Renal cortical epithelial cell (primary cell): ENCODE results near the gene DLAT. TPM values are rescaled to one million over a fixed set of nuclear protein-coding genes. Genes with fewer than 3 reads are reported as not detected.
A peak's percentile ranks its signal among the peaks of the same experiment; 100 is the strongest.
"Not testable (repeated sequence)": the region's sequence is repeated elsewhere in the genome, so short reads cannot be mapped to it uniquely, and the experiment has no call there.

Experiments used
- DNase-seq: peaks from one replicate; pipeline ENCODE4 v3.0.0-alpha.2; 2011; ENCODE audit warnings: low read depth
- total RNA-seq: library from RNA; depleted of rRNA; stranded (reverse); fragments of >200 nt; gene quantifications from 2 replicates; pipeline ENCODE4 v1.2.3, GENCODE V29; 2014

Gene DLAT
- total RNA-seq, 1 donor from 2014 or later, result 41.0 TPM

DNA sequence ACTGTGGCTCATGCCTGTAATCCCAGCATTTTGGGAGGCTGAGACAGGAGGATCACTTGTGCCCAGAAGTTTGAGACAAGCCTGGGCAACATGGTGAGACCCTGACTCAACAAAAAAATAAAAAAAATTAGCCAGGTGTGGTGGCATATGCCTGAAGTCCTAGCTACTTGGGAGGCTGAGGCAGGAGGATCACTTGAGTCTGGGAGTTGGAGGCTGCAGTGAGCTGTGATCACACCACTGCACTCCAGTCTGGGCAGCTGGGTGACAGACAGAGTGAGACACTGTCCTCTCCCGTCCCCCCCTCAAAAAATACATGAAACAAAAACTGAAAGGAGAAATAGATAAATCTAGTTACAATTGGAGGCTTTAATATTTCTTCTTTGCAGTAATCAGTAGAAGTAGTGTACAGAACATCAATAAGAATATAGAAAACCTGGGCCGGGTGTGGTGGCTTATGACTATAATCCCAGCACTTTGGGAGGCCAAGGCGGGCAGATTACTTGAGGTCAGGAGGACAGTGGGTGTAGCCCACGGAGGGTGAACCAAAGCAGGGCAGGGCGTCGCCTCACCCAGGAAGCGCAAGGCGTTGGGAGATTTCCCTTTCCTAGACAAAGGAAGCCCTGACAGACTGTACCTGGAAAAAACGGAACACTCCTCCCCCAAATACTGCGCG is 19.6 kb upstream of the DLAT start:
- no peak for DNase-seq

- not testable (repeated sequence) for DNase-seq
These were observed 19.1 kb upstream of the DLAT start for GRCh38 chr11:112006095-112006441.

- not testable (repeated sequence) for DNase-seq
These were observed 13.8 kb upstream of the DLAT start for GRCh38 chr11:112011451-112011850.

DNA sequence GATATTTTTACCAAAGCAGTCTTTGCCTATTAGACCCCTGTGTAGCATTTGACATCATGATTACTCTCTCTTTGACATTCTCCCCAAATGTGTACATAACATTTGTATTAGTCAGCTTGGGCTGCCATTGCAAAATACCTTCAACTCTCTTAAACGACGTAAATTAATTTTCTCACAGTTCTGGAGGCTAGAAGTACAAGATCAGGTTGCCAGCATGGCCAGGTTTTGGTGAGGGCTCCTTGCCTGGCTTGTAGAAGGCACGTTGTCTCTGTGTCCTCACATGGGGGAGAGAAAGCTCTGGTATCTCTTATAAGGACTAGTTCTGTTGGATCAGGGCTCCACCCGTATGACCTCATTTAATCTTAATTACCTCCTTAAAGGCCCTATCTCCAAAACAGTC is 12.3 kb upstream of the DLAT start:
- peak; percentile 27 for DNase-seq

GRCh38 chr11:112013497-112014164 is 11.6 kb upstream of the DLAT start:
- no peak for DNase-seq

GRCh38 chr11:112016088-112016764 is 9.0 kb upstream of the DLAT start:
- DNase-seq, result peak; percentile 75

DNA sequence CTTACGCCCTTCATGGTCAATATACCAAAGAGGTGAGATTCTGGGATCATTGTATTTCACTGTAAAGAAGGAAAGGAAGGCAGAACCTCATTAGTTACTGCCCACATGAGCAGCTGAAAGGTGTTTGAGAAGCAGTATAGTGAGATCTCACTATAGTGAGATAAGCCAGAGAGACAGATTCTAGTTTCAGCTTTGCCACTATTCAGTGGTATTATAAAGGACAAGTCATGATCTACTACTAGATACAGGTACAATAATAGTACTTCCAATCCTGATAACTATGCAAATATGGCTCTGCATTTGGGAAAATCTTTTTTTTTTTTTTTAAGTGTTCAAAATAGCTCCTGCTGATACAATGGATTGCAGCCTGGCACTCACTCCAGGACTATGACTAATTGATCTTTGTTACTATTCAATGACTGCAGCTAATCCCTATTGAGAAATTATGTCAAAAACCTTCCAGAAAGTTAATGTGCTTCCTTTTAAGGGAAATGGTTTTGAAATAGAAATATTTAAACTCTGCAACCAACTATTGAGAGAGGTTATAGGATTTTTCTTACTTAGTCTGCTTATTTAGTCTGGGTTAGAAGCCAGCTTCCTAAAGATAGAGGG is 8.3 kb upstream of the DLAT start:
- DNase-seq, result peak; percentile 82

DNA sequence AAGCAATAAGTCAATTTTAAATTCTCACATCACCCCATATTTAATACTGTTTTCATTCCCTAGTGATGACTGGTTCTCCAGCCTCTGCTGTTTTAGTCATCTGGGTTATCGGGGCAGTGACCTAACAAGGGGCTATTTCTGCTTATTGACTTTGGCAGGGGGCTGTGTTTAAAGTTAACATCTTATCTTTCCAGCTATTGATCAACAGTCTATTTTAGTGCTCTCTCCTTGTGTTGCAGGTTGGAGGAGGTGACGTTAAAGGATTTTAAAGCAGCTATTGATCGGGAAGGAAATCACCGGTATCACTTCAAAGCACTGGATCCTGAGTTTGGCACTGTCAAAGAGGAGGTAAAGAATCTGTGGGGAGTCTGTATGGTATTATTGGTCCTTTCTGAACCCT is 7.7 kb upstream of the DLAT start:
- peak; percentile 28 for DNase-seq

DNA sequence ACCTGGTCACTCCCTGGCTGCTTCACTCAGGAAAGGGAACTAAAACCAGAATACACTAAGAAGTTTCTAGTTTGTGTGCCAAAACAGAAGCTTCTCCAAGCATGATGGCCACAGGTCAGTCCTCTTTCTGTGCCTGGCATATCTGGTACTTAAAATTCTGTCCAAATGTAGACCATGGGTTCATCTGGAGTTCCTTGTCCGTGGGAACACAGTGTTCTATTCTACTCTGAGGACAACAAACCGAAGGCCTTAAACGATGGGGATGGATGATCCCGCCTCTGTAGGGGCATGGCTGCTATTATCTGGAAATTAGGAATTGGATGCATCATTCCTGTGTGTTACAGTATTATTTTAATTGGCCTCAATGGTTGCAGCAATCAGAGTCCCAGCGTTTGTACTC is 6.1 kb upstream of the DLAT start:
- DNase-seq, result no peak

DNA sequence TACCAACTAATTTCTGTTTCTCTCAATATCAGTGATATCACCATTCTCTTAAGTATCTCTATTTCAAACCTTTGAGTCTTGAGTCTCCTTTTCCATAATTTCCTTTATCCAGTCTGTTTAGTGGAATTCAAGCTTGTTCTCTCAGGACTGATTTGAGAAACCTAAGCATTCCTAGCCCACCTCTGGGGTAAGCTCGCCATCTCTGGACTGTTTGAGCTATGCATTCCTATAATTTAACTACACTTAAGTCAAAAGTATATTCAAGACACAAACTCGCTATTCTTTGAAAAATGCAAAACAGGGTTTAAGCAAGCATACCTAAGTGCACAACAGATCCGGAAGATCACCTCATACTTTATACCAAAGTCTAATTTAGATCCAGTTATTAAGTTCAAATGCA is 2.1 kb upstream of the DLAT start:
- no peak for DNase-seq

GRCh38 chr11:112024178-112024772 is 933 bp upstream of the DLAT start:
- DNase-seq, result peak; percentile 17

DNA sequence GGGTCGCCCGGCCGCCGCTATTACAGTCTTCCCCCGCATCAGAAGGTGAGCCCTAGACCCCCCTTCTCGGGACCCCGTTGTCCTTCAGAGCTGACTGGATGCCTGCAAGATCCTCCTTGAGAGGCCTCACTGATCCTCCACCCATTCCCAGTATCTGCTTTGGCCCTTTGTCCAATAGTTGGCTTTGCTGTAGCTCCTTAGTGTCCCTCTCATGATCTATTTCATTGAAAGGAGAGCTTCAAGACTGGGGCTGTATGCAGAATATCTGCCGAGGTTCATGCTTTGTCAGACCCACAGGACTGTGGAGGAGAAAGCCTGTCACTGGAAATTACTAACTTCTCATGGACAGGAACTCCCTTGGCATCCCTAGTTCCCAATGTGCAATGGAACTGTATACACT is 499 bp downstream of the DLAT start:
- peak; percentile 18 for DNase-seq

DNA sequence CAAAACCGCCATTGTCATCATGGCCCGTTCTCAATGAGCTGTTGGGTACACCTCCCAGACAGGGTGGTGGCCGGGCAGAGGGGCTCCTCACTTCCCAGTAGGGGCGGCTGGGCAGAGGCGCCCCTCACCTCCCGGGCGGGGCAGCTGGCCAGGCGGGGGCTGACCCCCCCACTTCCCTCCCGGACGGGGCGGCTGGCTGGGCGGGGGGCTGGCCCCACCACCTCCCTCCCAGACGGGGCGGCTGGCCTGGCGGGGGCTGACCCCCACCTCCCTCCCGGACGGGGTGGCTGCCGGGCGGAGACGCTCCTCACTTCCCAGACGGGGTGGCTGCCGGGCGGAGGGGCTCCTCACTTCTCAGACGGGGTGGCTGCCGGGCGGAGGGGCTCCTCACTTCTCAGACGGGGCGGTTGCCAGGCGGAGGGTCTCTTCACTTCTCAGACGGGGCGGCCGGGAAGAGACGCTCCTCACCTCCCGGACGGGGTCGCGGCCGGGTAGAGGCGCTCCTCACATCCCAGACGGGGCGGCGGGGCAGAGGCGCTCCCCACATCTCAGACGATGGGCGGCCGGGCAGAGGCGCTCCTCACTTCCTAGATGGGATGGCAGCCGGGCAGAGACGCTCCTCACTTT is 1.7 kb downstream of the DLAT start:
- not testable (repeated sequence) for DNase-seq

- no peak for DNase-seq
These were observed 4.3 kb downstream of the DLAT start for GRCh38 chr11:112029460-112029859.

DNA sequence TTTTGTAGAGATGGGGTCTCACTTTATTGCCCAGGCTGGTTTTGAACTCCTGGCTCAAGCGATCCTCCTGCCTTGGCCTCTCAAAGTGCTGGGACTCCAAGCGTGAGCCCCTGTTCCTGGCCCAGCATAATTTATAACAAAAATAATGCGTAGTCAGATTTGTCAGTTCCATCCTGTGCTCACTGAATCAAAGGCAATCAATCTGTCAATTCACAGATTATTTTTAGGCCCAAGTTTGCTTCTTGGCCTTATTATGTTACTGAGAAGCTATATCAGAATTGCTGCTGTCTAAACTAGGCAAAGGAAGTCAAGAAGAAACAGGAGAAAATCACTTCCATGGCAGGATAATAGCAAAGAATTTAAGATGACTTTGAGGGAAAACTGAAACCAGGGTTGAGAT is 8.7 kb downstream of the DLAT start:
- DNase-seq, result no peak

GRCh38 chr11:112037527-112037926 is 12.3 kb downstream of the DLAT start:
- no peak for DNase-seq

DNA sequence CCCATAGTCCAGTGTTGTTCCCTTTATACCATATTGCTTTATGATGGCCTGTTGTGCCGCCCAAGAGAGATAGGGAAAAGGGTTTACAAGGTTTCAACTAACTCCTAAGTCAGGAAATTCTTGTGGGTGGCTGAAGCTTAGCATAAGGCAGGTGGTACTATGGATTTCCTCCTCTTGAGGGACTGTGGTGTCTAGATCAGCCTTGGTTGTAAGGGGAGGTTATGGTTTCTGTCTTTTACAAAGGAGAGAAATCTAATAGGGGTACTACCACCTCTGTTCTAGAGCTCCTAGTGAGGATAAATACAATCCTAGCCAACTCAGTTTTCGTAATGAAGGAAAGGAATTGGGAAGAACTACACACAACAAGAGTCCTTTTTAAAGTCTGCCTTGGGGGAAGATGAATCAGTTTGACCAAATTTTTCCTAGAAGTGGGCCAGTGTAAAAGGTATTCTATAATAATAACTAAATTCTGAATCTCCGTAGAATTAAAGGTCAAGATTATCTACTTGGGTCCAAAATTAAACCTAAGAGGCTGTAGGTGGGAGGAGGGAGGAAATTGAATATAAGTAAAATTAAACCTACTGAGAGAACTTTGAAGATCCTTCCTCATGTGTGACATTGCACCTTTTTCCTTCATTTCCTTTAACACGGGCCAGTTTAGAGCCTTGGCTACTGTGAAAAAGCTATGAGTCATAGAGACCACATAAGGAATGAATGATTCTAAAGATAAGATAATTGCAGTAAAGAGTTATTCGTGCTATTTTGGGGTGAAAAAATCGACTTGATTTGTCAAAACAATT is 17.2 kb downstream of the DLAT start:
- DNase-seq, result peak; percentile 55

GRCh38 chr11:112042961-112043304 is 17.7 kb downstream of the DLAT start:
- no peak for DNase-seq

- DNase-seq, result no peak
These were observed 19.8 kb downstream of the DLAT start for GRCh38 chr11:112044961-112045360.

- not testable (repeated sequence) for DNase-seq
These were observed 21.4 kb downstream of the DLAT start for GRCh38 chr11:112046647-112047046.

DNA sequence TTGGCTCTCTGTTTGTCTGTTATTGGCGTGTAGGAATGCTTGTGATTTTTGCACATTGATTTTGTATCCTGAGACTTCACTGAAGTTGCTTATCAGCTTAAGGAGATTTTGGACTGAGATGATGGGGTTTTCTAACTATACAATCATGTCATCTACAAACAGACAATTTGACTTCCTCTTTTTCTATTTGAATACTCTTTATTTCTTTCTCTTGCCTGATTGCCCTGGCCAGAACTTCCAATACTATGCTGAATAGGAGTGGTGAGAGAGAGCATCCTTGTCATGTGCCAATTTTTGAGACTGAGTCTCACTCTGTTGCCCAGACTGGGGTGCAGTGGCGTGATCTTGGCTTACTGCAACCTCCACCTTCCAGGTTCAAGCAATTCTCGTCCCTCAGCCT is 23.0 kb downstream of the DLAT start:
- DNase-seq, result not testable (repeated sequence)
